Measurements from ENCODE around the gene EXOC6B. TPM values are rescaled to one million over a fixed set of nuclear protein-coding genes. Genes with fewer than 3 reads are reported as not detected.

EXOC6B gene
- total RNA-seq, 4 donors from 2014 or later, result 15.7 to 58.4 (median 37.9) TPM

DNA sequence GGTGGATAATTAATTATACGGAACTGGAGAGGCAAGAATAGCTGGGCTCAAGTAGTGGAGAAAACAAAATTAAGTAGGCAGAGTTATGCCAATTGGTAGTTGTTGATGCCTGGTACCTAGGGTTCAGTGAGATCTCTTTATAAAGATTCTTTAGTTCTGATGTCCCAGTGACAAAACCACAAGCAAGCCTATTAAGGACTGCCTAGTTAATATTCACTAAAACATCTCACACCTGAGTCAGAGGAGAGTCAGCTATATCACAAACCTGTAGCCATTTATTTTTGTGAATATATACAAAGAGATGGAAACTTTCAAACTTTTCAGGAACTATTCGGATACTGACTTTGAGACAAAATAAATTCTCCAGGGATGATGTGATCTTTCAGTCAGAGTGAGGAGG is 464.3 kb downstream of the EXOC6B start:
- H3K4me3 ChIP-seq, result no peak overlapping the region
- H3K27me3 ChIP-seq, result no peaks in the 10 kb centered on the region
- H3K9me3 ChIP-seq, result no peaks in the 10 kb centered on the region
- TF ChIP-seq, protein P1, sequence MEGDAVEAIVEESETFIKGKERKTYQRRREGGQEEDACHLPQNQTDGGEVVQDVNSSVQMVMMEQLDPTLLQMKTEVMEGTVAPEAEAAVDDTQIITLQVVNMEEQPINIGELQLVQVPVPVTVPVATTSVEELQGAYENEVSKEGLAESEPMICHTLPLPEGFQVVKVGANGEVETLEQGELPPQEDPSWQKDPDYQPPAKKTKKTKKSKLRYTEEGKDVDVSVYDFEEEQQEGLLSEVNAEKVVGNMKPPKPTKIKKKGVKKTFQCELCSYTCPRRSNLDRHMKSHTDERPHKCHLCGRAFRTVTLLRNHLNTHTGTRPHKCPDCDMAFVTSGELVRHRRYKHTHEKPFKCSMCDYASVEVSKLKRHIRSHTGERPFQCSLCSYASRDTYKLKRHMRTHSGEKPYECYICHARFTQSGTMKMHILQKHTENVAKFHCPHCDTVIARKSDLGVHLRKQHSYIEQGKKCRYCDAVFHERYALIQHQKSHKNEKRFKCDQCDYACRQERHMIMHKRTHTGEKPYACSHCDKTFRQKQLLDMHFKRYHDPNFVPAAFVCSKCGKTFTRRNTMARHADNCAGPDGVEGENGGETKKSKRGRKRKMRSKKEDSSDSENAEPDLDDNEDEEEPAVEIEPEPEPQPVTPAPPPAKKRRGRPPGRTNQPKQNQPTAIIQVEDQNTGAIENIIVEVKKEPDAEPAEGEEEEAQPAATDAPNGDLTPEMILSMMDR (IDR thresholded peaks at IDR 0.05), result no peak
- TF ChIP-seq POLR2A (IDR thresholded peaks at IDR 0.05) (no peak), EP300 (IDR thresholded peaks at IDR 0.05; ENCODE audit: low read depth) (no peak)
- H3K36me3 ChIP-seq, result no peaks in the 10 kb centered on the region
- WGBS, 2 donors (ENCODE audit: low coverage in 1 of 2), result 85 to 90% methylated on average over 2 of the region's 2 CpGs
- no peak overlapping the region for H3K27ac ChIP-seq
- intact Hi-C loops (cut with DNase I; ENCODE audit: low total_unique reads), result no loop called here
- no peaks in the 10 kb centered on the region for H3K4me1 ChIP-seq
- in situ Hi-C loops (cut with MboI; ENCODE audit: low pct_ligation_motif_present in 1 of 4, low pct_unique_long_range_greater_than_20kb in 1 of 4, low sequenced_read_pairs in 3 of 4), result no loop called here
- DNase-seq, result no peak

DNA sequence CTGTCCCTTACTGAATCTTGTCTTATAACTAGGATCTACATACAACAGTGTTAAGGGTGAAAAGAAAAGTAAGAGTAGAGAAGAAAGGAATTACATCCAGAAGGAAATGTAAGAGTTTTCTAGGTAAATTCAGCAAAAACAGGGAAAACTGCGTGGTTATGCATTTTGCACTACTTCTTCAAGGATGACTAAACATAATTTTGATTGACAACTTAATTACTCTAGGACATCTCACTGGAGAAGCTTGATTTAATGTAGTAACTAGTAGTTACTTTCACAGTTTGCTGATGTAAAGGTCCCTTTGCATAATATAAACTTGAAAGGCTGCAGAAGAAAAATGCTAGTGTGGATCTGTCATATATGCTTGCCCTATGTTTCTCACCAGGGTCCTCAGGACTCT is 464.8 kb downstream of the EXOC6B start:
- no peaks in the 10 kb centered on the region for H3K4me1 ChIP-seq
- no peaks in the 10 kb centered on the region for H3K27me3 ChIP-seq
- H3K27ac ChIP-seq, result no peak overlapping the region
- H3K4me3 ChIP-seq, result no peak overlapping the region
- no peak for DNase-seq
- no peaks in the 10 kb centered on the region for H3K9me3 ChIP-seq
- no peaks in the 10 kb centered on the region for H3K36me3 ChIP-seq
- 87 to 90% methylated on average over 1 of the region's 1 CpG for WGBS, 2 donors (ENCODE audit: low coverage in 1 of 2)
- TF ChIP-seq POLR2AphosphoS5 (IDR thresholded peaks at IDR 0.05), result no peak
- TF ChIP-seq EP300 (IDR thresholded peaks at IDR 0.05; ENCODE audit: low read depth), result no peak
- TF ChIP-seq, protein P1 (IDR thresholded peaks at IDR 0.05), result no peak
- no peak for TF ChIP-seq POLR2A (IDR thresholded peaks at IDR 0.05)
- in situ Hi-C loops (cut with MboI; ENCODE audit: low pct_ligation_motif_present in 1 of 4, low pct_unique_long_range_greater_than_20kb in 1 of 4, low sequenced_read_pairs in 3 of 4) (no loop called here), intact Hi-C loops (cut with DNase I; ENCODE audit: low total_unique reads) (no loop called here)

DNA sequence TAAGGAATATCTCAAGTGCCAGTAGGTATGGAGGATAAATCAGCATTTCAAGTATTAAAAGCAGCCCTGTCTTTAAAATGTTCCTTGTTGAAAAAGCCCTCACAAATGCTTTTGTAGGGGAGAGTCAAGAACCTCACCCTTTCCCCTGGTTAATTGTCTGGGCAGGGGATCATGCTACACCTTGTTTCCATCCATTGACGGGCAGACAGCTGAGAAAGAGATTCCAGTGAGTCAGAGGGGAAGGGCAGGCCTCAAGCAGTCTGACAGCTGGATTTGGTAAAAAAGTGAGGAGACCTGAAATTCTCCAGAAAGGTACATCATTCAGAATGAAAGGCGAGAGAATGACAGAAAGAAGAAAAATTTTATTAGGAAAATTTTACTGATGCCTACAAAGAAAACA is 475.0 kb downstream of the EXOC6B start:
- H3K27me3 ChIP-seq, result no peaks in the 10 kb centered on the region
- TF ChIP-seq POLR2A (IDR thresholded peaks at IDR 0.05) (no peak), POLR2AphosphoS5 (IDR thresholded peaks at IDR 0.05) (no peak), EP300 (IDR thresholded peaks at IDR 0.05; ENCODE audit: low read depth) (no peak)
- TF ChIP-seq, protein P1 (IDR thresholded peaks at IDR 0.05), result no peak
- DNase-seq, result no peak
- intact Hi-C loops (cut with DNase I; ENCODE audit: low total_unique reads), result no loop called here
- H3K36me3 ChIP-seq, result no peaks in the 10 kb centered on the region
- no peaks in the 10 kb centered on the region for H3K9me3 ChIP-seq
- no peaks in the 10 kb centered on the region for H3K4me1 ChIP-seq
- no peak overlapping the region for H3K27ac ChIP-seq
- 87 to 100% methylated on average over 1 to 2 of the region's 2 CpGs for WGBS, 2 donors (ENCODE audit: low coverage in 1 of 2)
- H3K4me3 ChIP-seq, result no peak overlapping the region
- in situ Hi-C loops (cut with MboI; ENCODE audit: low pct_ligation_motif_present in 1 of 4, low pct_unique_long_range_greater_than_20kb in 1 of 4, low sequenced_read_pairs in 3 of 4), result no loop called here

DNA sequence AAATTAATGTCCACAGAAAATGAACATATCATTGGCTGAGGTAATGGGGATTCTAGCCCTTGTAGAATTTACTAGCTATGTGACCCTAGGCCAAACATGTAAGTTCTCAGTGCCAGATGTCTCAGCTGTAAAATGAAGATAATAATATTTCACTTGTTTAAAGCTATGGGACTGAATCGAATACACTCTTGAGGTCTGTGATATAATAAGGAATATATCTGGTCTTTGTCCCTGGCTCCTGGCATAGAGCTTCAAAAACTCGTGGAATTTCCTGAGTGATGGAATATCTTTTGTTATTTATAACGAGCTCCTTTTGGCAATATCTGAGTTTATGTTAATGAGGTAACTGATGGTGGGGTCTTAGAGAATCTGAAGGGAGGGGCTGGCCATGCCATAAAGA is 476.8 kb downstream of the EXOC6B start:
- WGBS, 2 donors (ENCODE audit: low coverage in 1 of 2), result 61 to 75% methylated on average over 3 of the region's 3 CpGs
- DNase-seq, result no peak
- H3K27ac ChIP-seq, result no peak overlapping the region
- H3K36me3 ChIP-seq, result no peaks in the 10 kb centered on the region
- H3K9me3 ChIP-seq, result no peaks in the 10 kb centered on the region
- in situ Hi-C loops (cut with MboI; ENCODE audit: low pct_ligation_motif_present in 1 of 4, low pct_unique_long_range_greater_than_20kb in 1 of 4, low sequenced_read_pairs in 3 of 4), result no loop called here
- TF ChIP-seq POLR2AphosphoS5 (IDR thresholded peaks at IDR 0.05) (no peak), EP300 (IDR thresholded peaks at IDR 0.05; ENCODE audit: low read depth) (no peak), POLR2A (IDR thresholded peaks at IDR 0.05) (no peak)
- TF ChIP-seq, protein P1 (IDR thresholded peaks at IDR 0.05), result no peak
- intact Hi-C loops (cut with DNase I; ENCODE audit: low total_unique reads), result no loop called here
- H3K4me3 ChIP-seq, result no peak overlapping the region
- H3K27me3 ChIP-seq, result no peaks in the 10 kb centered on the region
- no peaks in the 10 kb centered on the region for H3K4me1 ChIP-seq
